HepG2 (cell line): ENCODE data around the gene ELOVL7.

Experiments
- CBX2 ChIP-seq, 2 experiments: fragments of 200-600 bp in 1 of 2; sonication (generic); formaldehyde crosslinking in 1 of 2; IDR thresholded peaks; 2 replicates each; pipeline versions ENCODE4 v1.7.0 to v1.8.1; 2018 to 2022; ENCODE audit warnings: low read depth in 2 of 2, low read length in 1 of 2, mild to moderate bottlenecking in 1 of 2, missing genetic modification reagents in 1 of 2
- EP300 ChIP-seq, 3 experiments: sonication (generic) in 1 of 3; formaldehyde crosslinking in 1 of 3; IDR thresholded peaks; 2 replicates each; pipeline versions ENCODE4 v1.5.1 to v1.6.1; 2011 to 2020; ENCODE audit warnings: low read depth in 2 of 3, low read length in 2 of 3, borderline replicate concordance in 1 of 3, improper control_type of control experiment in 1 of 3, mild to moderate bottlenecking in 1 of 3, missing genetic modification reagents in 1 of 3, moderate library complexity in 1 of 3
- KDM4B ChIP-seq: sonication (generic); formaldehyde crosslinking; IDR thresholded peaks from 2 replicates; pipeline ENCODE4 v1.4.0; 2020; ENCODE audit warnings: missing genetic modification reagents
- NR2F1 ChIP-seq, 2 experiments: fragments of 450-650 bp in 1 of 2; formaldehyde crosslinking in 1 of 2; IDR thresholded peaks; 2 replicates each; pipeline versions ENCODE4 v1.5.0 to v1.6.1; 2016 to 2020; ENCODE audit warnings: mild to moderate bottlenecking in 1 of 2, missing compliant biosample characterization in 1 of 2, missing genetic modification reagents in 1 of 2, moderate library complexity in 1 of 2
- SMC3 ChIP-seq: IDR thresholded peaks from 2 replicates; pipeline ENCODE4 v1.6.1; 2011; ENCODE audit warnings: low read length, improper control_type of control experiment
- SMYD3 ChIP-seq: sonication (generic); formaldehyde crosslinking; IDR thresholded peaks from 2 replicates; pipeline ENCODE4 v1.8.1; 2023; ENCODE audit warnings: mild to moderate bottlenecking, missing genetic modification reagents
- SP1 ChIP-seq, 2 experiments: fragments of 450-650 bp in 1 of 2; sonication (generic) in 1 of 2; formaldehyde crosslinking in 1 of 2; IDR thresholded peaks; 2 replicates each; pipeline versions ENCODE4 v1.4.0 to v1.6.1; 2016 to 2020; ENCODE audit warnings: missing genetic modification reagents in 1 of 2
- ZNF253 ChIP-seq: sonication (generic); formaldehyde crosslinking; IDR thresholded peaks from 2 replicates; pipeline ENCODE4 v1.8.0; 2022; ENCODE audit warnings: mild to moderate bottlenecking, missing genetic modification reagents, borderline replicate concordance
- ZNF777 ChIP-seq: sonication (generic); formaldehyde crosslinking; IDR thresholded peaks from 2 replicates; pipeline ENCODE4 v1.4.0; 2020; ENCODE audit warnings: missing genetic modification reagents
- TF ChIP-seq, protein P1 (sequence below): sonication (generic); formaldehyde crosslinking; IDR thresholded peaks from 2 replicates; pipeline ENCODE4 v1.5.0; 2020; ENCODE audit warnings: mild to moderate bottlenecking, missing genetic modification reagents, moderate library complexity
- TF ChIP-seq, protein P2 (sequence below): IDR thresholded peaks from 2 replicates; pipeline ENCODE4 v1.6.1; 2012; ENCODE audit warnings: inconsistent platforms
- TF ChIP-seq, protein P3 (sequence below), 2 experiments: IDR thresholded peaks; 2 replicates each; pipeline ENCODE4 v1.6.1; 2011 to 2012; ENCODE audit warnings: low read length in 2 of 2, borderline replicate concordance in 1 of 2, low read depth in 1 of 2, mild to moderate bottlenecking in 1 of 2, moderate library complexity in 1 of 2

DNA sequence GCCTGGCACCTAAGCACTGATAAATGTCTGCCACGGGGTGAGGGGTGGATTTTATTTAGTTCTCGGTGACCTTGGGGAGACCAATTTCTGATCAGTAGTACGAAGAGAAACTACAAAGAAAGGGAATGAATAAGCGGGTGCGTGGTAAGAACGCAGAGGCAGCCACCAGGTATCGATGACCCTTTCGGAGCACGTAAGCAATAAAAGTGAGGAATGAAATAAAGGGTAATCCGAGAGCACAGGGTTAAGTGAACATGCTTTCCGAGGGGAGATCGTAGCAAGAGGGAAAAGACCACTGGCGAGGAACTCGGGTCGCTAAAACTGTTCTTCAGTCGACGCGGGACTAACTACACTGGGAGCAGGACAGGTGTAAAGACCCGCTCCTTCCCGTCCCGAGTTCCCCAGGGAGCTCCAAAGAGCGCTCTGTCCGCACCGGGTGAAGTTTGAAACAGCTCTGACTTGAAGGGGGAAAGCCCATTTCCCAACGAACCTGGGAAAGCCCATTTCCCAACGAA lies 1.1 kb downstream of the ELOVL7 start:
- TF ChIP-seq, protein P1, sequence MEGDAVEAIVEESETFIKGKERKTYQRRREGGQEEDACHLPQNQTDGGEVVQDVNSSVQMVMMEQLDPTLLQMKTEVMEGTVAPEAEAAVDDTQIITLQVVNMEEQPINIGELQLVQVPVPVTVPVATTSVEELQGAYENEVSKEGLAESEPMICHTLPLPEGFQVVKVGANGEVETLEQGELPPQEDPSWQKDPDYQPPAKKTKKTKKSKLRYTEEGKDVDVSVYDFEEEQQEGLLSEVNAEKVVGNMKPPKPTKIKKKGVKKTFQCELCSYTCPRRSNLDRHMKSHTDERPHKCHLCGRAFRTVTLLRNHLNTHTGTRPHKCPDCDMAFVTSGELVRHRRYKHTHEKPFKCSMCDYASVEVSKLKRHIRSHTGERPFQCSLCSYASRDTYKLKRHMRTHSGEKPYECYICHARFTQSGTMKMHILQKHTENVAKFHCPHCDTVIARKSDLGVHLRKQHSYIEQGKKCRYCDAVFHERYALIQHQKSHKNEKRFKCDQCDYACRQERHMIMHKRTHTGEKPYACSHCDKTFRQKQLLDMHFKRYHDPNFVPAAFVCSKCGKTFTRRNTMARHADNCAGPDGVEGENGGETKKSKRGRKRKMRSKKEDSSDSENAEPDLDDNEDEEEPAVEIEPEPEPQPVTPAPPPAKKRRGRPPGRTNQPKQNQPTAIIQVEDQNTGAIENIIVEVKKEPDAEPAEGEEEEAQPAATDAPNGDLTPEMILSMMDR: no peak
- TF ChIP-seq CBX2 (IDR thresholded peaks at IDR 0.05; ENCODE audit: low read depth, low read length): no peak
- TF ChIP-seq CBX2 (CRISPR knock-in tag; IDR thresholded peaks at IDR 0.05; ENCODE audit: low read depth): no peak
- TF ChIP-seq ZNF777: no peak
- no peak for TF ChIP-seq SMYD3 (CRISPR knock-in tag)
- TF ChIP-seq NR2F1 (CRISPR knock-in tag; IDR thresholded peaks at IDR 0.05): no peak
- no peak for TF ChIP-seq KDM4B (CRISPR knock-in tag)
- TF ChIP-seq EP300 (IDR thresholded peaks at IDR 0.05; ENCODE audit: low read depth in 2 of 2, low read length in 2 of 2): no peak
- no peak for TF ChIP-seq EP300 (CRISPR knock-in tag; IDR thresholded peaks at IDR 0.05; ENCODE audit: borderline replicate concordance)
- no peak for TF ChIP-seq SP1 (IDR thresholded peaks at IDR 0.05)
- TF ChIP-seq SP1 (CRISPR knock-in tag; IDR thresholded peaks at IDR 0.05): no peak
- TF ChIP-seq ZNF253 (CRISPR knock-in tag): no peak
- TF ChIP-seq, protein P2, sequence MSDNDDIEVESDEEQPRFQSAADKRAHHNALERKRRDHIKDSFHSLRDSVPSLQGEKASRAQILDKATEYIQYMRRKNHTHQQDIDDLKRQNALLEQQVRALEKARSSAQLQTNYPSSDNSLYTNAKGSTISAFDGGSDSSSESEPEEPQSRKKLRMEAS: no peak
- no peak for TF ChIP-seq SMC3
- TF ChIP-seq, protein P3, sequence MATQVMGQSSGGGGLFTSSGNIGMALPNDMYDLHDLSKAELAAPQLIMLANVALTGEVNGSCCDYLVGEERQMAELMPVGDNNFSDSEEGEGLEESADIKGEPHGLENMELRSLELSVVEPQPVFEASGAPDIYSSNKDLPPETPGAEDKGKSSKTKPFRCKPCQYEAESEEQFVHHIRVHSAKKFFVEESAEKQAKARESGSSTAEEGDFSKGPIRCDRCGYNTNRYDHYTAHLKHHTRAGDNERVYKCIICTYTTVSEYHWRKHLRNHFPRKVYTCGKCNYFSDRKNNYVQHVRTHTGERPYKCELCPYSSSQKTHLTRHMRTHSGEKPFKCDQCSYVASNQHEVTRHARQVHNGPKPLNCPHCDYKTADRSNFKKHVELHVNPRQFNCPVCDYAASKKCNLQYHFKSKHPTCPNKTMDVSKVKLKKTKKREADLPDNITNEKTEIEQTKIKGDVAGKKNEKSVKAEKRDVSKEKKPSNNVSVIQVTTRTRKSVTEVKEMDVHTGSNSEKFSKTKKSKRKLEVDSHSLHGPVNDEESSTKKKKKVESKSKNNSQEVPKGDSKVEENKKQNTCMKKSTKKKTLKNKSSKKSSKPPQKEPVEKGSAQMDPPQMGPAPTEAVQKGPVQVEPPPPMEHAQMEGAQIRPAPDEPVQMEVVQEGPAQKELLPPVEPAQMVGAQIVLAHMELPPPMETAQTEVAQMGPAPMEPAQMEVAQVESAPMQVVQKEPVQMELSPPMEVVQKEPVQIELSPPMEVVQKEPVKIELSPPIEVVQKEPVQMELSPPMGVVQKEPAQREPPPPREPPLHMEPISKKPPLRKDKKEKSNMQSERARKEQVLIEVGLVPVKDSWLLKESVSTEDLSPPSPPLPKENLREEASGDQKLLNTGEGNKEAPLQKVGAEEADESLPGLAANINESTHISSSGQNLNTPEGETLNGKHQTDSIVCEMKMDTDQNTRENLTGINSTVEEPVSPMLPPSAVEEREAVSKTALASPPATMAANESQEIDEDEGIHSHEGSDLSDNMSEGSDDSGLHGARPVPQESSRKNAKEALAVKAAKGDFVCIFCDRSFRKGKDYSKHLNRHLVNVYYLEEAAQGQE (IDR thresholded peaks at IDR 0.05; ENCODE audit: borderline replicate concordance in 1 of 2, low read depth in 1 of 2, low read length in 2 of 2): no peak
